Activated T-helper 17 cell treated with anti-CD3 and anti-CD28 coated beads, Interleukin-2, amount 50 U/mL, for 72 hours (primary cell): ENCODE measurements around the gene MAPK7. TPM values are rescaled to one million over a fixed set of nuclear protein-coding genes. Genes with fewer than 3 reads are reported as not detected.
A peak's percentile ranks its signal among the peaks of the same experiment; 100 is the strongest.

Experiments used
- ATAC-seq: fragments of 150-1000 bp; cut with Tn5 transposase; replicated peaks from 2 replicates; pipeline ENCODE4 v1.10.0; 2021; ENCODE audit warnings: mild to moderate bottlenecking, moderate library complexity
- H3K27ac Mint-ChIP-seq: one replicate; pipeline ENCODE4 v1.8.0; 2022; ENCODE audit warnings: mixed read lengths
- H3K27me3 Mint-ChIP-seq: one replicate; pipeline ENCODE4 v1.8.0; 2022; ENCODE audit warnings: mixed read lengths
- H3K36me3 Mint-ChIP-seq: one replicate; pipeline ENCODE4 v1.8.0; 2022; ENCODE audit warnings: low read depth, mild to moderate bottlenecking, mixed read lengths
- H3K4me1 Mint-ChIP-seq: one replicate; pipeline ENCODE4 v1.8.0; 2022; ENCODE audit warnings: mixed read lengths
- H3K4me3 Mint-ChIP-seq: one replicate; pipeline ENCODE4 v1.8.0; 2022; ENCODE audit warnings: mild to moderate bottlenecking, mixed read lengths
- H3K9me3 Mint-ChIP-seq: one replicate; pipeline ENCODE4 v1.8.0; 2022; ENCODE audit warnings: mixed read lengths
- total RNA-seq, 2 donors: library from RNA; stranded (reverse); gene quantifications; one replicate each; pipeline ENCODE4 v1.2.3, GENCODE V29; 2022

The MAPK7 gene
- total RNA-seq, 2 donors from 2014 or later, result 22.1 to 39.3 TPM

DNA sequence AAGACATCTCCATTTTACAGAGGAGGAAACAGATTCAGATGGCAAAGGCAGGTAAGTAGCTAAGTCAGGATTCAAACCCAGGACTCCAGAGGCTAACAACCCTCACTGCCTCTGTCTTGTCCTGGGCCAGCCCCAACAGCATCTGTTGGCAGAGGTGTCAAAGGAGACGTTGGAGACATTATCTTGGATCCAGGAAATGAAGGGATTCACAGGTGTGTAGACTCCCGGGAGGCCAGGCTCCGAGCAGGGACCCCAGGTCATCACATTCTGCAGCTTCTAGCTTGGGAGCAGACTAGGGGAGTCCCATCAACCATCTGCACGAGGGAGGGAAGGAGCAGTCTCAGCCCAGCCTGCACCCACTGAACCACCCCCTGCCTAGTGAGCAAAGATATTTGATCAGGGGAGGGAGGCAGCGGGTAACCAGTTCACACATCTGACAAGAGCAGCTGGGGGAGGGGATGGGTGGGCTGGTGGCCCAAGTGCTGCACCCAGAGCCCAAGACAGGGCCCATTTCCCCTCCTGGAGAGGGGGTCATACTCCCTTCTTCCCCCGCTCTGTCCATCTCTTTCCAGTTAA is 14.8 kb upstream of the MAPK7 start:
- Mint-ChIP-seq H3K27ac (no peak overlapping the region), H3K27me3 (peaks cover 18% of the 10 kb centered on the region), H3K36me3 (no peaks in the 10 kb centered on the region), H3K4me3 (peak overlapping the region; percentile 82), H3K9me3 (no peaks in the 10 kb centered on the region), H3K4me1 (peaks cover 5% of the 10 kb centered on the region)
- ATAC-seq, result no peak

- ATAC-seq, result no peak
- Mint-ChIP-seq H3K27ac (no peak overlapping the region), H3K36me3 (no peaks in the 10 kb centered on the region), H3K9me3 (no peaks in the 10 kb centered on the region), H3K4me3 (no peak overlapping the region), H3K27me3 (peaks cover 7% of the 10 kb centered on the region), H3K4me1 (peaks cover 9% of the 10 kb centered on the region)
These were observed 13.4 kb upstream of the MAPK7 start for GRCh38 chr17:19364699-19365498.

DNA sequence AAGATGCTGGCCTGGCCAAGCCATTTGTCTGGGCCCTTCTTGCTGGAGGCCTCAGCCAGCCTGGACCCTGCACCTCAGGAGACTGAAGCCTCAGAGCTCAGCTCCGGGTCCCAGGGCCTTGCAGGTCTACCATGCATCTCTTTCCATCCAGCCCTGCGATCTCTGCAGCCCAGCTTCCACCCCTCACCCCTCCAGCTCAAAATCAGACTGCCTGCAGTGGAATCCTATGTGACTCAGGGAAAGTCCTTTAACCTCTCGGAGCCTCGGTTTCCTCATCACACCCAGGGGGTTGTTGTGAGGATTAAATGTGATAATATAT is 12.8 kb upstream of the MAPK7 start:
- Mint-ChIP-seq H3K9me3 (no peaks in the 10 kb centered on the region), H3K27ac (no peak overlapping the region), H3K27me3 (peaks cover 6% of the 10 kb centered on the region), H3K4me1 (peaks cover 14% of the 10 kb centered on the region), H3K36me3 (no peaks in the 10 kb centered on the region), H3K4me3 (no peak overlapping the region)
- no peak for ATAC-seq

- H3K27ac Mint-ChIP-seq, result no peak overlapping the region
- no peak for ATAC-seq
- no peaks in the 10 kb centered on the region for H3K36me3 Mint-ChIP-seq
- peaks cover 3% of the 10 kb centered on the region for H3K27me3 Mint-ChIP-seq
- H3K4me3 Mint-ChIP-seq, result no peak overlapping the region
- H3K9me3 Mint-ChIP-seq, result no peaks in the 10 kb centered on the region
- H3K4me1 Mint-ChIP-seq, result peaks cover 18% of the 10 kb centered on the region
These were observed 12.3 kb upstream of the MAPK7 start for GRCh38 chr17:19365833-19366636.

DNA sequence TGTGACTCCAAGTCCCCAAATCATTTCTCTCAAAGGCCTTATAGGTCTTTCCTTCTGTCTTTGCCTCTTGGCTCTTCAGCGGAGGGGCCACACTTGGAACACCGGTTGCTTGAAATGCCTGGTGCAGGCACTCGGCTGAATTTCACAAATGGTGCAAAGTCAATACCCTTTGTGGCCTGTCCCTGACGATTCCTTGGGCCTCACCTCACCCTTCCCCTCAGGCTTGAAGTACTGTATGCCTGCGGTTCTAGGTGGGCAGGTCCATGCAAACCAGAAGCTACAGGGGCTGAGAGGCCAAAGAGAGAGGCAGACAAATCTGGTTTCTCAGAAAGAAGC is 11.7 kb upstream of the MAPK7 start:
- Mint-ChIP-seq H3K27ac (no peak overlapping the region), H3K9me3 (no peaks in the 10 kb centered on the region), H3K4me3 (no peak overlapping the region), H3K4me1 (peaks cover 20% of the 10 kb centered on the region), H3K27me3 (no peaks in the 10 kb centered on the region), H3K36me3 (no peaks in the 10 kb centered on the region)
- ATAC-seq, result no peak

- no peaks in the 10 kb centered on the region for H3K27me3 Mint-ChIP-seq
- no peaks in the 10 kb centered on the region for H3K36me3 Mint-ChIP-seq
- H3K27ac Mint-ChIP-seq, result no peak overlapping the region
- H3K4me1 Mint-ChIP-seq, result peaks cover 24% of the 10 kb centered on the region
- H3K9me3 Mint-ChIP-seq, result no peaks in the 10 kb centered on the region
- ATAC-seq, result no peak
- H3K4me3 Mint-ChIP-seq, result no peak overlapping the region
These were observed 10.1 kb upstream of the MAPK7 start for GRCh38 chr17:19368229-19368628.

DNA sequence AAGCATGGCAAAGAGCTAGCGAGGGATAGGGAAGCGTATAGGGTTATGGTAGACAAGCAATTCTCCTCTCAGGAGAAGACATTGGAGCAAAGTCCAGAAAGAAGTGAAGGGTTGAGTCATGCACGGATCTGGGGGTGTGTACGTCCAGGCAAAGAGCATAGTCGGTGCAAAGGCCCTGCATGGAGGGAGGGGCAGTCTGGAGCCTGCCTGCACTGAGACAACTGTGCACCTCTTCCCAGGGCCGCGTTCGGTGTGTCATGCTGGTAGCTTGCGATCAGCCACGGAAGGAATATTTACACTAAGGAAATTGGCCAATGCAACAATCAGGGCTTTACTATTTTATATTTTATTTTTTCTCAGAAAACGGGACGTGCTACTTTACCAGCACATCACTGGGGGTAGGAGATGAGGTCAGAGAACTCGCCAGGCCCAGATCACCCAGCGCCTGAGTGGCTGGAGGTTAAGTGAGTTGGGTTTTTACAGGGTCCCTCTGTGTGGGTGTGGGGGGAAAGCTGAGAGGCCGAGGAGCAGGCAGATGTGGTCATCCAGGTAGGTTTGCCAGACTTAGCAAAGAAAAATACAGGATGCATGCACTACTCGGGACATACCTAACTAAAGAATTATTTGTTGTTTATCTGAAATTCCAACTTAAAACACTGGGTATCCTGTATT is 9.1 kb upstream of the MAPK7 start:
- no peaks in the 10 kb centered on the region for H3K27me3 Mint-ChIP-seq
- no peak overlapping the region for H3K27ac Mint-ChIP-seq
- peaks cover 24% of the 10 kb centered on the region for H3K4me1 Mint-ChIP-seq
- ATAC-seq, result no peak
- H3K36me3 Mint-ChIP-seq, result no peaks in the 10 kb centered on the region
- no peaks in the 10 kb centered on the region for H3K9me3 Mint-ChIP-seq
- H3K4me3 Mint-ChIP-seq, result no peak overlapping the region

GRCh38 chr17:19369846-19370492 is 8.3 kb upstream of the MAPK7 start:
- H3K4me3 Mint-ChIP-seq, result peak overlapping the region; percentile 77
- H3K27ac Mint-ChIP-seq, result peak overlapping the region; percentile 84
- H3K27me3 Mint-ChIP-seq, result no peaks in the 10 kb centered on the region
- H3K36me3 Mint-ChIP-seq, result no peaks in the 10 kb centered on the region
- H3K9me3 Mint-ChIP-seq, result no peaks in the 10 kb centered on the region
- ATAC-seq, result peak; percentile 86
- peaks cover 24% of the 10 kb centered on the region for H3K4me1 Mint-ChIP-seq

DNA sequence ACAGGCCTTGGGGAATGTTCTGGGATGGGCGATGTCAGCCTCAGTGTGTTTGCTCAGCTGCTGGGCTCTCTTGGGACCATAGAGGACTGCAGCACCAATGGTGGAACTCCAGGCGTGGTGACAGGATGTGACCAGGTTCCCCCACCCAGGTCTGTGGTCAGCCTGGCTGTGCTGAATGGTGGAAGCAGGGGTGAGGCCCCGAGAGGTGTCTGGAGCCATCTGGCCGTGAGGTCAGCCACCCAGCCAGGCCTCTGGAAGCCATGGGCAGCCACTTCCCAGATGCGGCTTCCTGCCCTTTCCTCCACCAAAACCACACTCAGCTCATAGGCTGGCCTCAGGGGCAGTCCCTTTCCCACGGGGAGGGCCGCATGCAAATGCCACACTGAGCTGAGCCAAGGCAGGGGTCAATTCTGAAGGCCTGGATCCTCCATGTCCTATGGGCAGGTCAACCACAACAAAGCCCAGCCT is 7.8 kb upstream of the MAPK7 start:
- Mint-ChIP-seq H3K36me3 (no peaks in the 10 kb centered on the region), H3K27me3 (no peaks in the 10 kb centered on the region), H3K4me1 (peaks cover 24% of the 10 kb centered on the region), H3K4me3 (peak overlapping the region; percentile 77), H3K27ac (peak overlapping the region; percentile 84), H3K9me3 (no peaks in the 10 kb centered on the region)
- ATAC-seq, result peak; percentile 81

GRCh38 chr17:19371259-19372010 is 6.9 kb upstream of the MAPK7 start:
- ATAC-seq, result no peak
- Mint-ChIP-seq H3K36me3 (no peaks in the 10 kb centered on the region), H3K27me3 (no peaks in the 10 kb centered on the region), H3K4me3 (peak overlapping the region; percentile 77), H3K9me3 (no peaks in the 10 kb centered on the region), H3K4me1 (peaks cover 24% of the 10 kb centered on the region), H3K27ac (no peak overlapping the region)

- Mint-ChIP-seq H3K27me3 (no peaks in the 10 kb centered on the region), H3K36me3 (no peaks in the 10 kb centered on the region), H3K27ac (no peak overlapping the region), H3K4me1 (peaks cover 24% of the 10 kb centered on the region), H3K9me3 (no peaks in the 10 kb centered on the region), H3K4me3 (peak overlapping the region; percentile 77)
- ATAC-seq, result no peak
These were observed 6.3 kb upstream of the MAPK7 start for GRCh38 chr17:19372011-19372370.

DNA sequence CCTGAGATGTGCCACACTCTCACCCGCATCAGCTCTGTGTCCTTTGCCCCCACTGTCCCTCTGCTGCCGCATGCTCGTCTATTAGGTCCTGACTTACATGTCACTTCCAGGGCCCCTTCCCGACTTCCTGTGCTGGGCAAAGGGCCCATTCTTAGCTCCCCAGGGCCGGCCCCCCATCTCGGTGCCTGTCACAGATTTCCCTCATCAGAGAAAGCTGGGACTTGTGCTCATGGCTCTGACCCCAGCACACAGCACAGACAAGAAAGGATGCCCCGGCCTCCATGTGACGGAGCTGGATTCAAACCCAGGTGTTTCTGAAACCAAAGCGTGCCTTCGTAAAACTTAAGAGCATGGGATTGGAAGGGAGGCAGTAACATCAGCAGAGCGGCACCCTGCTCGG is 5.9 kb upstream of the MAPK7 start:
- peaks cover 1% of the 10 kb centered on the region for H3K36me3 Mint-ChIP-seq
- no peaks in the 10 kb centered on the region for H3K9me3 Mint-ChIP-seq
- peak overlapping the region; percentile 65 for H3K27ac Mint-ChIP-seq
- no peak for ATAC-seq
- H3K4me1 Mint-ChIP-seq, result peaks cover 24% of the 10 kb centered on the region
- no peaks in the 10 kb centered on the region for H3K27me3 Mint-ChIP-seq
- no peak overlapping the region for H3K4me3 Mint-ChIP-seq

GRCh38 chr17:19372866-19373504 is 5.3 kb upstream of the MAPK7 start:
- Mint-ChIP-seq H3K4me1 (peaks cover 24% of the 10 kb centered on the region), H3K4me3 (no peak overlapping the region), H3K27ac (no peak overlapping the region), H3K36me3 (peaks cover 7% of the 10 kb centered on the region), H3K9me3 (no peaks in the 10 kb centered on the region), H3K27me3 (no peaks in the 10 kb centered on the region)
- ATAC-seq, result no peak
